ENCODE measurements around the gene CARM1.

DNA sequence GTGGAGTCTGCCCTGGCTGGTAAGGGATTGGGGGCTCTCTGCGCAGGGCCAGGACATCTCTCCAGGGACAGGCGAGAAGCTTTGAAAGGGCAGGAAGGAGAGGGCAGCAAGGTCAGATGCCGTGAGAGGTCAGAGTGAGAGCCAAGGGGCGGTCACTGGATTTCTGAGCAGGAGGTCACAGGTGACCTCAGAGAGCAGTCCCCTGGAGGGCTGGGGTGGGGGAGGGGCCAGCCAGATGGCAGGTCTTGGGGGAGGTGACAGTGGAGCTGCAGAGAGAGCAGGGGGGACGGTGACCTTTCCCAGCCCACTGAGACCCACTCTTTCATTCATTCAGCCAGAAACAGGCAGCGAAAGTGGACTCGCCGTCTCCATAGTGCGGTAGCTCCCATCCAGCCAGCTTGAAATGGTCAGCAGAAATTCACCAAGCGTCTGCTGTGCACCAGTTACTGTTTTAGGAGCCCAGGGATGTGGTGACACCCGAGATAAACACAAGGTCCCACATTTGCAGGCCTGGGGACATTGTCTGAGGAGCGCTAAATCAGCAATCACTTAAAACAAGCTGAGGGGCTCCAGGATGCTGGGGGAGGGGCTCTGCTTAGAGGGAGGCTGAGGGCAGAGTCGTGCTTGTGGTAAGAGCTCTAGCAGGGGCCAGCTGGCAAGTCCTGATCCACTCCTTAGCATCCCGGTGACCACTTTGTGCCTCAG is 10.2 kb downstream of the CARM1 start:
- TF ChIP-seq, protein P1, sequence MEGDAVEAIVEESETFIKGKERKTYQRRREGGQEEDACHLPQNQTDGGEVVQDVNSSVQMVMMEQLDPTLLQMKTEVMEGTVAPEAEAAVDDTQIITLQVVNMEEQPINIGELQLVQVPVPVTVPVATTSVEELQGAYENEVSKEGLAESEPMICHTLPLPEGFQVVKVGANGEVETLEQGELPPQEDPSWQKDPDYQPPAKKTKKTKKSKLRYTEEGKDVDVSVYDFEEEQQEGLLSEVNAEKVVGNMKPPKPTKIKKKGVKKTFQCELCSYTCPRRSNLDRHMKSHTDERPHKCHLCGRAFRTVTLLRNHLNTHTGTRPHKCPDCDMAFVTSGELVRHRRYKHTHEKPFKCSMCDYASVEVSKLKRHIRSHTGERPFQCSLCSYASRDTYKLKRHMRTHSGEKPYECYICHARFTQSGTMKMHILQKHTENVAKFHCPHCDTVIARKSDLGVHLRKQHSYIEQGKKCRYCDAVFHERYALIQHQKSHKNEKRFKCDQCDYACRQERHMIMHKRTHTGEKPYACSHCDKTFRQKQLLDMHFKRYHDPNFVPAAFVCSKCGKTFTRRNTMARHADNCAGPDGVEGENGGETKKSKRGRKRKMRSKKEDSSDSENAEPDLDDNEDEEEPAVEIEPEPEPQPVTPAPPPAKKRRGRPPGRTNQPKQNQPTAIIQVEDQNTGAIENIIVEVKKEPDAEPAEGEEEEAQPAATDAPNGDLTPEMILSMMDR (IDR thresholded peaks at IDR 0.05) = no peak
- no peak for TF ChIP-seq POLR2A (IDR thresholded peaks at IDR 0.05)
